Chondrocyte (in vitro differentiated cells): Measurements from ENCODE around the gene ATXN3. TPM values are rescaled to one million over a fixed set of nuclear protein-coding genes. Genes with fewer than 3 reads are reported as not detected.
A peak's percentile ranks its signal among the peaks of the same experiment; 100 is the strongest.

Experiments used
- DNase-seq: peaks from one replicate; pipeline ENCODE4 v3.0.0; 2021; ENCODE audit warnings: mixed read lengths, low spot score
- H3K27ac Mint-ChIP-seq: one replicate; pipeline ENCODE4 v1.8.0; 2021; ENCODE audit warnings: mild to moderate bottlenecking, moderate library complexity, mixed read lengths; ENCODE audit not compliant: unreplicated experiment
- H3K27me3 Mint-ChIP-seq: 2 replicates; pipeline ENCODE4 v1.8.0; 2021; ENCODE audit warnings: low read depth, mixed read lengths
- H3K36me3 Mint-ChIP-seq: 2 replicates; pipeline ENCODE4 v1.8.0; 2021; ENCODE audit warnings: low read depth, mixed read lengths
- H3K4me1 Mint-ChIP-seq: 2 replicates; pipeline ENCODE4 v1.8.0; 2021; ENCODE audit warnings: low read depth, mild to moderate bottlenecking, mixed read lengths
- H3K4me3 Mint-ChIP-seq: one replicate; pipeline ENCODE4 v1.8.0; 2021; ENCODE audit warnings: mild to moderate bottlenecking, moderate library complexity, mixed read lengths; ENCODE audit not compliant: unreplicated experiment
- H3K9me3 Mint-ChIP-seq: 2 replicates; pipeline ENCODE4 v1.8.0; 2021; ENCODE audit warnings: low read depth, mixed read lengths
- total RNA-seq: library from RNA; stranded (reverse); gene quantifications from 3 replicates; pipeline ENCODE4 v1.2.1, GENCODE V29; 2021
- TF ChIP-seq, protein P1 (sequence below): fragments of 200-600 bp; sonication (generic); IDR thresholded peaks from 2 replicates; pipeline ENCODE4 v1.5.0; 2021; ENCODE audit warnings: antibody characterized with exemption, mild to moderate bottlenecking, moderate library complexity

Gene ATXN3
- total RNA-seq, 1 donor from 2014 or later = 20.4 TPM

DNA sequence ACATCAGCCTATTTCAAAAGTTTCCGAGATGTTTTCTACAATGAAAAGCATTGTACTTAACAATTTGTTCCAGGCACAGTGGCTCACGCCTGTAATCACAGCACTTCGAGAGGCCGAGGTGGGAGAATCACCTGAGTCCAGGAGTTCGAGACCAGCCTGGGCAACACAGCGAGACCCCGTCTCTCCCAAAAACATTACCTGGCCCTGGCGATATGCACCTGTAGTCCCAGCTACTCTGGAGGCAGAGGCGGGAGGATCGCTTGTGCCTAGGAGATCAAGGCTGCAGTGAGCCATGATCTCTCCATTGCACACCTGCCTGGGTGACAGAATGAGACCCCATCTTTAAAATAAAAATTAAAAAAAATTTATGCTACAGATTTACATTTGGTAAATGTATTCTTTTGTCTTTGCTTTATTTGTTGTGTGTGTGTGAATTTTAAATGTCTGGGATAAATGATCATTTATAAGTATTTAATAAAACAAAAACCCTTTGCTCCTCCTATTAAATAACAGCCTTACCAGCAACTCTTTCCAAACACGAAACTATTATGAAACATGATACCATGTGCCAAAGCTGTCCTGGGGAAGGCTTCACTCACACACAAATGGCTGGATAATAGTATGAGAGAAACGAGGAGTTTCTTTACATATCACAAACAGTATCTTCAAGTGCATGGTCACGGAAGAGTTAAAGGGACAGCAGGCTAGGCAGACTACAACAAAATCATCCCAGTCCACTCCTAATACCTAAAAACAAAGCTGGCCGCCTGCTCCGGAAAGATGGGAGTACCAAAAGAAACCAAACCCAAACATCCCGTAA is 1.1 kb downstream of the ATXN3 start:
- no peaks in the 10 kb centered on the region for H3K27me3 Mint-ChIP-seq
- DNase-seq = no peak
- peak overlapping the region; percentile 99 for H3K27ac Mint-ChIP-seq

DNA sequence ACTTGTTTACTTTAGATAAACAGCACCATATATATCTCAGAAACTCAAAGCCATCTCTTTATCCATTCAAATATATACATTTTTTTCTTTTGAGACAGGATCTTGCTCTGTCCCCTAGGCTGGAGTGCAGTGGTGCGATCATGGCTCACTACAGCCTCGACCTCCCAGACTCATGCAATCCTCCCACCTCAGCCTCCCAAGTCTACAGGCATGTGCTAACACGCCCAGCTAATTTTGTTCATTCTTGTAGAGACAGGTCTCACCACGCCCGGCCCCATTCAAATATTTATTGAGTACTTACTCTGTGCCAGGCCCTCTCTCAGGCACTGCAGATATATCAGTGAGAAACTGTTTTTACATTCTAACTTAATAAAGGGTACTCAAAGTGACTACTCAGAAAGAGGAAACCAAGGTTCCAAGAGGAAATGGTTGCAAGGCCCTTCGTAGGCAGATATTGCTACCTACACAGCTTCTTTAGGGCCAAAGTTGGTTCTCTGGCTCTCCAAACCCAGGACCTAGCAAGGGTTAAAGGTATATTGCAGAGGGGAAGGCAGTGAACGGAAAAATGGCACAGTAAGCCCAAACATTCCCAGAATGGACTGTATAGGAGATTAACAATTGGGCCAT is 2.9 kb downstream of the ATXN3 start:
- no peaks in the 10 kb centered on the region for H3K36me3 Mint-ChIP-seq
- no peaks in the 10 kb centered on the region for H3K27me3 Mint-ChIP-seq
- H3K4me3 Mint-ChIP-seq = no peak overlapping the region
- no peak for DNase-seq
- H3K27ac Mint-ChIP-seq = no peak overlapping the region
- no peaks in the 10 kb centered on the region for H3K9me3 Mint-ChIP-seq
- TF ChIP-seq, protein P1, sequence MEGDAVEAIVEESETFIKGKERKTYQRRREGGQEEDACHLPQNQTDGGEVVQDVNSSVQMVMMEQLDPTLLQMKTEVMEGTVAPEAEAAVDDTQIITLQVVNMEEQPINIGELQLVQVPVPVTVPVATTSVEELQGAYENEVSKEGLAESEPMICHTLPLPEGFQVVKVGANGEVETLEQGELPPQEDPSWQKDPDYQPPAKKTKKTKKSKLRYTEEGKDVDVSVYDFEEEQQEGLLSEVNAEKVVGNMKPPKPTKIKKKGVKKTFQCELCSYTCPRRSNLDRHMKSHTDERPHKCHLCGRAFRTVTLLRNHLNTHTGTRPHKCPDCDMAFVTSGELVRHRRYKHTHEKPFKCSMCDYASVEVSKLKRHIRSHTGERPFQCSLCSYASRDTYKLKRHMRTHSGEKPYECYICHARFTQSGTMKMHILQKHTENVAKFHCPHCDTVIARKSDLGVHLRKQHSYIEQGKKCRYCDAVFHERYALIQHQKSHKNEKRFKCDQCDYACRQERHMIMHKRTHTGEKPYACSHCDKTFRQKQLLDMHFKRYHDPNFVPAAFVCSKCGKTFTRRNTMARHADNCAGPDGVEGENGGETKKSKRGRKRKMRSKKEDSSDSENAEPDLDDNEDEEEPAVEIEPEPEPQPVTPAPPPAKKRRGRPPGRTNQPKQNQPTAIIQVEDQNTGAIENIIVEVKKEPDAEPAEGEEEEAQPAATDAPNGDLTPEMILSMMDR = no peak
- peaks cover 24% of the 10 kb centered on the region for H3K4me1 Mint-ChIP-seq

More for the DNA sequence above, 1.1 kb downstream of the ATXN3 start:
- peaks cover 24% of the 10 kb centered on the region for H3K4me1 Mint-ChIP-seq
- H3K9me3 Mint-ChIP-seq = no peaks in the 10 kb centered on the region
- no peaks in the 10 kb centered on the region for H3K36me3 Mint-ChIP-seq
- peak overlapping the region; percentile 97 for H3K4me3 Mint-ChIP-seq
- TF ChIP-seq, protein P1 = no peak

DNA sequence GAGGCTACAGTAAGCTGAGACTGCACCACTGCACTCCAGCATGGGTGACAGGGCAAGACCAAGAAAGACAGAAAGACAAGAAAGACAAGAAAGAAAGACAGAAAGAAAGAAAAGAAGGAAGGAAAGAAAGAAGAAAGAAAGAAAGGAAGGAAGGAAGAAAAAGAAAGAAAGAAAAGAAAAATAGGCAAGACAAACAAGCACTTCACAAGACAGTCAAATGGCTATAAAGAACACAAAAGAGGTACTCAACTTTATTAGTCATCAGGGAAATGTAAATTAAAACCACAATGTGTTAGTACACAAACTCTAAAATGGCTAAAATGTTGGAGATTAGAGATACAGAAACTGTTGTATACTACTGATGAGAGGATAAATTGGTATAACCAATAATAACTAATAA is 6.6 kb downstream of the ATXN3 start:
- no peak for DNase-seq
- peaks cover 14% of the 10 kb centered on the region for H3K4me1 Mint-ChIP-seq
- H3K36me3 Mint-ChIP-seq = peaks cover under 1% of the 10 kb centered on the region
- no peaks in the 10 kb centered on the region for H3K9me3 Mint-ChIP-seq
- H3K27me3 Mint-ChIP-seq = no peaks in the 10 kb centered on the region
- TF ChIP-seq, protein P1 = no peak
- no peak overlapping the region for H3K27ac Mint-ChIP-seq
- no peak overlapping the region for H3K4me3 Mint-ChIP-seq

DNA sequence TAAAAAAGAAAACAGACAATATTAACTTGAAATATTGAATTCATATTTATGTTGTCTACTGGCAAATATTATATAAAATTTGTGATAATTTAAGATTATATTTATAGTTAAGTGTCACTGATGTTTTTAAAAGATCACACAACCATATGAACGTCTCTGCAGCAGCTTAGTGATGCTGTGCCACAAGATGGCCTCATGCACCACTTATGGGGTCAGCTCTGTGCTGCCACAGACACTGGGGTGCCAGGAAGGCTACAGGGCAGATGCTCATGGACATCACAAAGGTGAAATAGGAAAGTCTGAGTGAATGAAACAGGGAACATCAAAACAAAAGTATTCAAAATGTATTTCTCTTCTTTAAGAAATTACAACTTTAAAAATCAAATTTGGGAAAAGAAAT is 13.1 kb downstream of the ATXN3 start:
- DNase-seq = no peak
- no peaks in the 10 kb centered on the region for H3K9me3 Mint-ChIP-seq
- H3K4me3 Mint-ChIP-seq = no peak overlapping the region
- H3K4me1 Mint-ChIP-seq = no peaks in the 10 kb centered on the region
- TF ChIP-seq, protein P1 = peak; percentile 50
- no peaks in the 10 kb centered on the region for H3K27me3 Mint-ChIP-seq
- H3K27ac Mint-ChIP-seq = peak overlapping the region; percentile 61
- H3K36me3 Mint-ChIP-seq = peaks cover 9% of the 10 kb centered on the region

DNA sequence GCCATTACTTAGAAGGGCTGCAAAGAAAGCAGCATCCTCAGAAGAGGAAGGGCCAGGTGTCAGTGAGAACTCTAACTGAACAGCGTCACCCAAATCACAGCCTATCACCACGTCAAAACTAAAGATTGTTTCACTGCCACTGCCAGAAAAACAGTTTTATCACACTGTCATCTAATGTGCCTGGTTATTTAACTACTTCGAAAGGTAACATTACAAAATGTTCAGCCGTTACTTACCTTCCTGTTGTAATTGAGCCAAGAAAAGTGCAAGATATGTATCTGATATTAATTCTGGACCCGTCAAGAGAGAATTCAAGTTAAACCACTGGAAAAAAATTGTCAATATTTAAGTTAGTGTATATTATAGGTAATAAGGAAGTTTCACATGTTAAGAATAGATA is 17.9 kb downstream of the ATXN3 start:
- no peak for DNase-seq
- Mint-ChIP-seq H3K9me3 (no peaks in the 10 kb centered on the region), H3K27me3 (no peaks in the 10 kb centered on the region), H3K4me3 (no peak overlapping the region), H3K27ac (no peak overlapping the region), H3K4me1 (no peaks in the 10 kb centered on the region), H3K36me3 (peaks cover 18% of the 10 kb centered on the region)
- TF ChIP-seq, protein P1 = no peak
